ENCODE data around the gene CNOT11.
"Not testable (repeated sequence)": the region's sequence is repeated elsewhere in the genome, so short reads cannot be mapped to it uniquely, and the experiment has no call there.

The CNOT11 gene

DNA sequence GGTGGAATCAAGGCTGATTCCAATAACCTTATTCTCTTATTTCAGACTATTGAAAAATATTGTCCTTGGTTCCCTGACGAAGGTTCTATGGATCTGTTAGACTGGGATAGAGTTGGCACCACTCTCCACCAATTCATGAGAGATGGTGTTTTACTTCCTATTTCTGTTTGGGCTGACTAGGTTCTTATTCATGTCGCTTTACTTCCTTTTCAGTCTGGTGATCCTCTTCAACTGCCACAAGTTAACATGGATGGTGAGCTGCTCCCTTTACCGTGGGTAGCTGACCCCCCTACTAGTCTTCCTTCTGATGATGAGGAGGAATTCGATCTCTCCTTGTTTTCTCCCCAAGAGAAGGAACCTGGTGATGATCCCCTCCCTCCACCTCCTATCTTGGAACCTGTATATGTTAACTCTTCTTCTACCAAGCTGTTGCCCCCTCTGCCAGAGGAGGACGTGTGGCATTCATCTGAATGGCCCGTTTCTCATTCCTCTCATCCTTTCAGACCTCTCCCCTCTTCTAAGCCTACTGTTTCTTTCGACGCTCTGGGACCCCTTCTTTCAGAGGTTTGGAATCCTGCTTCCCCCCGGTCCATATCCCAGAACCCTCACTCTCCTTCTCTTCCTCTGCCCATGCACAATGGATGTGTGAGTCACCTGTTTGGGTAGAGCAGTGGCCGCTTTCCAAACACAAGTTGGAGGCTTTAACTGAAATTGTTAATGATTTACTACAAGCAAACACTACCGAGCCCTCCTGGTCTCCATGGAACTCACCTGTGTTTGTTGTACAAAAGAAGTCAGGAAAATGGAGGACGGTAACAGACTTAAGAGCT is 13.5 kb upstream of the CNOT11 start:
- TF ChIP-seq, protein P1, sequence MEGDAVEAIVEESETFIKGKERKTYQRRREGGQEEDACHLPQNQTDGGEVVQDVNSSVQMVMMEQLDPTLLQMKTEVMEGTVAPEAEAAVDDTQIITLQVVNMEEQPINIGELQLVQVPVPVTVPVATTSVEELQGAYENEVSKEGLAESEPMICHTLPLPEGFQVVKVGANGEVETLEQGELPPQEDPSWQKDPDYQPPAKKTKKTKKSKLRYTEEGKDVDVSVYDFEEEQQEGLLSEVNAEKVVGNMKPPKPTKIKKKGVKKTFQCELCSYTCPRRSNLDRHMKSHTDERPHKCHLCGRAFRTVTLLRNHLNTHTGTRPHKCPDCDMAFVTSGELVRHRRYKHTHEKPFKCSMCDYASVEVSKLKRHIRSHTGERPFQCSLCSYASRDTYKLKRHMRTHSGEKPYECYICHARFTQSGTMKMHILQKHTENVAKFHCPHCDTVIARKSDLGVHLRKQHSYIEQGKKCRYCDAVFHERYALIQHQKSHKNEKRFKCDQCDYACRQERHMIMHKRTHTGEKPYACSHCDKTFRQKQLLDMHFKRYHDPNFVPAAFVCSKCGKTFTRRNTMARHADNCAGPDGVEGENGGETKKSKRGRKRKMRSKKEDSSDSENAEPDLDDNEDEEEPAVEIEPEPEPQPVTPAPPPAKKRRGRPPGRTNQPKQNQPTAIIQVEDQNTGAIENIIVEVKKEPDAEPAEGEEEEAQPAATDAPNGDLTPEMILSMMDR (IDR thresholded peaks at IDR 0.05; ENCODE audit: borderline replicate concordance, control extremely low read depth, extremely low read depth, insufficient read depth, missing control alignments), result no peak
- DNase-seq (ENCODE audit: low spot score), result no peak
- in situ Hi-C loops (cut with MboI; ENCODE audit: low sequenced_read_pairs, unreplicated experiment), result no loop called here

DNA sequence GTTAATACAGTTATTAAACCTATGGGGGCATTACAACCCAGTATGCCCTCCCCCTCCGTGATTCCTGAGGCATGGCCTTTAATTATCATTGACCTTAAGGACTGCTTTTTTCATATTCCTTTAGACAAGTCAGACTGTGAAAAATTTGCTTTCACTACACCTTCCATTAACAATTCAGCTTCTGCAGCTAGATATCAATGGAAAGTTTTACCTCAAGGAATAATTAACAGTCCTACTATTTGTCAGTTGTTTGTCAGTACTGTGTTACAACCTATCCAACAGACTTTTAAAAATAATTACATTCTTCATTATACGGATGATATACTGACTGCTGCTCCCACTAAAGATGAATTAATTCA is 12.9 kb upstream of the CNOT11 start:
- not testable (repeated sequence) for DNase-seq (ENCODE audit: low spot score)

DNA sequence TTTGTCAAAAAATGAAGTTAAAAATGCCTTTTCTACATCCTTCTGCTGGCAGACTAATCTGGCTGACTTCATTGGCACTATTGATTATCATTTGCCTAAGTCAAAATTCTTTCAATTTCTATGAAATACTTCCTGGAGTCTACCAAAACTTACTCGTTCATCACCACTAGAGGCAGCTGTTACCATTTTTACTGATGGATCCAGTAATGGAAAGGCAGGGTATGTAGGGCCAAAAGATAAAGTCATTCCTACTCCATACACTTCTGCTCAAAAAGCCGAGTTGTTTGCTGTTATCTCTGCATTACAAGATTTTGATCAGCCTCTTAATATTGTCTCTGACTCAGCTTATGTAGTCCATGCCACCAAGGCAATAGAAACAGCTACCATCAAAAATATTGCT is 12.0 kb upstream of the CNOT11 start:
- DNase-seq (ENCODE audit: low spot score); in situ Hi-C loops (cut with MboI; ENCODE audit: low sequenced_read_pairs, unreplicated experiment): not testable (repeated sequence)

More for the DNA sequence above, 12.9 kb upstream of the CNOT11 start:
- in situ Hi-C loops (cut with MboI; ENCODE audit: low sequenced_read_pairs, unreplicated experiment), result not testable (repeated sequence)

DNA sequence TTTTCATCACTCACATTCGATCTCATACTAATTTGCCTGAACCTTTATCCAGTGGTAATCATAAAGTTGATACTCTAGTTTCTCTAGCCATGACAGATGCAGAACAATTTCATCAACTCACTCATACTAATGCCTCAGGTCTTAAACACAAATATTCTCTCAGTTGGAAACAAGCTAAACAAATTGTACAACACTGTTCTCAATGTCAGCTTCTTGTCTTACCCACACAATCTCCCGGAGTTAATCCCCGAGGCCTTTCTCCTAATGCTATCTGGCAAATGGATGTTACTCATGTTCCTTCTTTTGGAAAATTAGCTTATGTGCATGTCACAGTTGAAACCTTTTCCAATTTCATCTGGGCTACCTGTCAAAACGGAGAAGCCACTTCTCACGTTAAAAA is 11.5 kb upstream of the CNOT11 start:
- in situ Hi-C loops (cut with MboI; ENCODE audit: low sequenced_read_pairs, unreplicated experiment), result no loop called here
- DNase-seq (ENCODE audit: low spot score), result no peak
- TF ChIP-seq, protein P1 (IDR thresholded peaks at IDR 0.05; ENCODE audit: borderline replicate concordance, control extremely low read depth, extremely low read depth, insufficient read depth, missing control alignments), result no peak

DNA sequence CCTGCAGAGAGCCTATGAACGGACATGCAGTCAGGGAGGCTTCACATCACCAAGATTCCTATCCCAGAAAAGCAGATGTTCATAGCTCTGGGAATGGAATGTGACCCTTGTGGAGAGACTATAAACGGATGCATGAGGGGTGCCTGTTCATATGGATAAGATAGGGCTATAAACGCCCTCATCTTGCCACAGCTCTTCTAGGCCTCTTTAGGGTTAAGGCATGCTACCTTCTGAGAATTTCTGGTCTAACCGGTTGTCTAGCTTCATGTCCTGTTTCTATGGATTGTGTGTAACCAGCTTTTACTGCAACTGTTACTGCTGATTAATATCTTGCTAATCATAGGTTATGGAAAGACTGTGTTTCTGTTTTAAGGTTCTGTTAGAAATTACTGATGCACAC is 8.3 kb upstream of the CNOT11 start:
- in situ Hi-C loops (cut with MboI; ENCODE audit: low sequenced_read_pairs, unreplicated experiment); DNase-seq (ENCODE audit: low spot score): not testable (repeated sequence)

DNA sequence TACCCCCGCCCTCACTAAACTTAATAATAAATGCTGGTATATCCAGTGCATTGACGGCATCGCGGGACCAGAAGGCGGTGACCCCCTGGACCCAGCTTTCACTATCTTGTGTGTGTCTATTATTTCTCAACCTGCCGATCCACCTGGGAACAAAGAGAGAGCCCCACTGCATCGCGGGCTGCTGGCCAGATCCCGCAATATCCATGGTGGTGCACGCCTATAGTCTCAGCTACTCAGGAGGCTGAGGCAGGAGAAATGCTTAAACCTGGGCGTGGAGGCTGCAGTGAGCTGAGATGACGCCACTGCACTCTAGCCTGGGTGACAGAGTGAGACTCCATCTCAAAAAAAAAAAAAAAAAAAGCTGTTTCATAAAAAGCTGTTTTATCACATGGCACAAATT is 7.8 kb upstream of the CNOT11 start:
- DNase-seq (ENCODE audit: low spot score); in situ Hi-C loops (cut with MboI; ENCODE audit: low sequenced_read_pairs, unreplicated experiment): not testable (repeated sequence)

DNA sequence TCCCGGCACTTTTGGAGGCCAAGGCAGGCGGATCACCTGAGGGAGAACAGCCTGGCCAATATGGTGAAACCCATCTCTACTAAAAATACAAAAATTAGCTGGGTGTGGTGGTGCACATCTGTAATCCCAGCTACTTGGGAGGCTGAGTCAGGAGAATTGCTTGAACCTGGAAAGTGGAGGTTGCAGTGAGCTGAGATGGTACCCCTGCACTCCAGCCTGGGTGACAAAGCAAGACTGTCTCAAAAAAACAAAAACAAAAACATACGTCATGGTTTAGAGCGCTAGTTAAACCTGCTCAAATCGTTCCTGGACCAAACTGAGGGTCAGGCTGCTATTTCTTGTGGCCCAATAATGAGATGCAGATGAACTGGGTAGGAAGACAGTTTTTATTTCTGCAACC is 7.2 kb upstream of the CNOT11 start:
- DNase-seq (ENCODE audit: low spot score); in situ Hi-C loops (cut with MboI; ENCODE audit: low sequenced_read_pairs, unreplicated experiment): not testable (repeated sequence)

DNA sequence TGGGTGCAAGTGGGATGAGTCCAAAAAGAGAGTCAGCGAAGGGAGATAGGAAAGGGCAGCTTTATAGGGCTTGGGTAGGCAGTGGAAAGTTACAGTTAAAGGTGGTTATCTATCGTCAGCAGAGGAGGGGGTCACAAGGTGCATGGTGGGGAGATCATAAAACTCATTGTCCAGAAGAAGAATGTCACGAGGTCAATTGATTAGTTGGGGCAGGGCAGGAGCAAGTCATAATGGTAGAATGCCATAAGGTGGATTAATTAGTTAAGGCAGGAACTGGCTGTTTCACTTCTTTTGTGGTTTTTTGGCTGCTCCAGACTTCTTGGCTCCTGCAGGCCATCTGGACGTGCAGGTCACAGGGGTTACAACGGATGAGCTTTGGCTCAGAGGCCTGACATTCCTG is 3.9 kb upstream of the CNOT11 start:
- in situ Hi-C loops (cut with MboI; ENCODE audit: low sequenced_read_pairs, unreplicated experiment); DNase-seq (ENCODE audit: low spot score): not testable (repeated sequence)

DNA sequence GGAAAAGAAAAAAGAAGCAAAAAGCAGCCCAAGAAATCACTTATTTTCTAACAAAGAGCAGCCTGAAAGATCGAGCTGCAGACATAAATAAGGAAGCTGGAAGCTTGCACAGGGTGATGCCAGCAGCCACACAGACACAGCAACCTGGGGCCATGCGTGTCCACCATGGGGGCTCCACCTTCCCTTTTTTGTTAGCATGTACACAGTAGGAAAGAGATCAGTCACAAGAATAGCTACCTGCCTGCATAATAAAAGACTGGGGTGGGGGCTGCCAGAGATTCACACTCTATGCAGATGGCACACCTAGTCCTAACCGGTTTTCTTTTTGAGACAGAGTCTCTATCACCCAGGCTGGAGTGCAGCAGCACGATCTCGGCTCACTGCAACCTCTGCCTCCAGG is 2.9 kb upstream of the CNOT11 start:
- in situ Hi-C loops (cut with MboI; ENCODE audit: low sequenced_read_pairs, unreplicated experiment), result no loop called here
- DNase-seq (ENCODE audit: low spot score), result no peak
- TF ChIP-seq, protein P1 (IDR thresholded peaks at IDR 0.05; ENCODE audit: borderline replicate concordance, control extremely low read depth, extremely low read depth, insufficient read depth, missing control alignments), result no peak

DNA sequence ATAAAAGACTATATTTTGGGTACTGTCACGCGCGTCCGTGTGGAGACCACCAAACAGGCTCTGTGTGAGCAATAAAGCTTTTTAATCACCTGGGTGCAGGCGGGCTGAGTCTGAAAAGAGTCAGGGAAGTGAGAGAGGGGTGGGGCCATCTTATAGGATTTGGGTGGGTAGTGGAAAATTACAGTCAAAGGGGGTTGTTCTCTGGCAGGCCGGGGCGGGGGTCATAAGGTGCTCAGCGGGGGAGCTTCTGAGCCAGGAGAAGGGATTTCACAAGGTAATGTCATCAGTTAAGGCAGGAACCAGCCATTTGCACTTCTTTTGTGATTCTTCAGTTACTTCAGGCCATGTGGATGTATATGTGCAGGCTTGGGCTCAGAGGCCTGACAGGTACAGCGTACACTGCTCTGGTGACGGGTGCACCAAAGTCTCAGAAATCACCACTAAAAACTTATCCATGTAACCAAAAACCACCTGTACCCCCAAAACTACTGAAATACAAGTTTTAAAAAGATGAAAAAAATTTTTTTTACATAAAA is 1.4 kb upstream of the CNOT11 start:
- in situ Hi-C loops (cut with MboI; ENCODE audit: low sequenced_read_pairs, unreplicated experiment); DNase-seq (ENCODE audit: low spot score): not testable (repeated sequence)
